Kasumi-1 (cell line): ENCODE measurements around the gene OR10V1.
"Not testable (repeated sequence)": the region's sequence is repeated elsewhere in the genome, so short reads cannot be mapped to it uniquely, and the experiment has no call there.

Experiments used
- DNase-seq, 2 experiments: peaks; one replicate each; lab custom pipeline; 2025; lab: John Stamatoyannopoulos, UW

Gene OR10V1

DNA sequence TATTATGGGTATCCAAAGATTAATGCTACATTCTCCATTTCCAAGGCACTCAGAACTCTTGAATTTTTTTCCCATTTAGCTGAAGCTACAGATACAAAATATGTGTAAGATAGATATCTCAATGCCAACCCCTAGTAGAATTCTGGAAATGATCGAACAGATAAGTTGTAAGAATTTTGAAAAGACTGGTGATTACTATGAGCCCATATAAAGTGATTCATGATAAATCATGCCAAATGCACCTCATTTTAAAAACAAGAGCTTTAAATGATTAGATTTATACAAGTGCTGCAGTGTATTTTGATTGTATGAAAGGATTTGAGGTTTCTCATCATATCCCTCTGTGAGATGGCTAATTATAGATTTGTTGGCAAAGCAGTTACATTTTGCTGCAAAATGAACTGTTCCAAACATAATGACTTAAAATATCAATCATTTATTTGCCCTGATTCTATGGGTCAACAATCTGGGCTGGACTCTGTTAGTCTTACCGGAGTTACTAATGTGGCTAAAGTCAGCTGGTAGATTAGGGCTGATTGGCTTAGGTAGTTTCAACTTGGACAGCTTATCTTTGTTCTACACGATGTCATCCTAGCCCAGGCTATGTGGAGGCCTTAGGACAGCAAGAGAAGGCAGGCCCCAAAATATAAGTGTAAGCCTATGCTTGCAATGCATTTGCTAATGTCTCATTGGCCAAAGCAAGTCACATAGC is 3.4 kb downstream of the OR10V1 start:
- DNase-seq, result no peak

GRCh38 chr11:59708537-59708936 is 5.1 kb downstream of the OR10V1 start:
- no peak for DNase-seq

GRCh38 chr11:59707371-59707770 is 6.3 kb downstream of the OR10V1 start:
- no peak for DNase-seq

- no peak for DNase-seq
Measured at GRCh38 chr11:59706518-59707285, 6.9 kb downstream of the OR10V1 start.

DNA sequence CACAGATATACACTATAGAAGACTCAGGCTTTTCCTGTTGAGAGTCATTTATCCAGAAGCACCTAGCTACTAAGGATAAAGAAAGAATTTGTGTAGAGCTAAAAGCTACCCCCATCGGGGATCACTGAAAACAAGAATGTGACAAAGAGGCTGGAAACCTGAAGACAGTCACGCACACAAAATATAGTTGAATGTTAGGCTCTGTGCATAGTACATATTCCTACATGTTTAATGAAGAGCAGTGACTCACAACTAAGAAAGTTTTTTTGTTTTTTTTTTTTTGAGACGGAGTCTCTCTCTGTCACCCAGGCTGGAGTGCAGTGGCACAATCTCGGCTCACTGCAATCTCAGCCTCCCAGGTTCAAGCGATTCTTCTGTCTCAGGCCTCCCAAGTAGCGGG is 8.4 kb downstream of the OR10V1 start:
- DNase-seq, result no peak

DNA sequence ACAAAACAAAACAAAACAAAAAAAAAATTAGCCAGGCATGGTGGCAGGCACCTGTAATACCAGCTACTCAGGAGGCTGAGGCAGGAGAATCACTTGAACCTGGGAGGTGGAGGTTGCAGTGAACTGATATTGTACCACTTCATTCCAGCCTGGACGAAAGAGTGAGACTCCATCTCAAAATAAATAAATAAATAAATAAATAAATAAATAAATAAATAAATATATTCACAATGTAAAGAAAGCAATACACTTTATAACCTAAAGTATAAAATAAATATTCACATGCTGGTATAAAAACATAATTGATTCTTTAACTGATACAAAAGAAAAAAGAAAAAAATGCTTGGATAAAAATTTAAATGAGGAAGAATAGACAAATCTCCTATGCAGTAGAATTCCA is 10.1 kb downstream of the OR10V1 start:
- not testable (repeated sequence) for DNase-seq

DNA sequence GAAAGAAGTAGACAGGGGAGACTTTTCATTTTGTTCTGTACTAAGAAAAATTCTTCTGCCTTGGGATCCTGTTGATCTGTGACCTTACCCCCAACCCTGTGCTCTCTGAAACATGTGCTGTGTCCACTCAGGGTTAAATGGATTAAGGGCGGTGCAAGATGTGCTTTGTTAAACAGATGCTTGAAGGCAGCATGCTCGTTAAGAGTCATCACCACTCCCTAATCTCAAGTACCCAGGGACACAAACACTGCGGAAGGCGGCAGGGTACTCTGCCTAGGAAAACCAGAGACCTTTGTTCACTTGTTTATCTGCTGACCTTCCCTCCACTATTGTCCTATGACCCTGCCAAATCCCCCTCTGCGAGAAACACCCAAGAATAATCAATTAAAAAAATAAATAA is 13.5 kb downstream of the OR10V1 start:
- not testable (repeated sequence) for DNase-seq

DNA sequence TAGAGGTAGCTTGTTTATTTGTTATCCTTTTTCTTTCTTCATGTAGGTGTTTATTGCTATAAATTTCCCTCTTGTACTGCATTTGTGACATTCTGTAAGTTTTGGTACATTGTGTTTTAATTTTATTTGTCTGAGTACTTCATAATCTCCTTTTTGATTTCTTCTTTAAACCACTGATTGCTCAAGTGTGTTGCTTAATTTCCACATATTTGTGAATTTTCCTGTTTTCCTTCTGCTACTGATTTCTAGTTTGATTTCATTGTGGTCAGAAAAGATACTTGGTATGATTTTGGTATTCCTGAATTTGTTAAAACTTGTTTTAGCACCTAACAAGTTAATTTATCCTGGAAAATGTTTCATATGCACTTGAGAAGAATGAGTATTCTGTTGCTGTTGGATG is 15.1 kb downstream of the OR10V1 start:
- DNase-seq, result no peak

DNA sequence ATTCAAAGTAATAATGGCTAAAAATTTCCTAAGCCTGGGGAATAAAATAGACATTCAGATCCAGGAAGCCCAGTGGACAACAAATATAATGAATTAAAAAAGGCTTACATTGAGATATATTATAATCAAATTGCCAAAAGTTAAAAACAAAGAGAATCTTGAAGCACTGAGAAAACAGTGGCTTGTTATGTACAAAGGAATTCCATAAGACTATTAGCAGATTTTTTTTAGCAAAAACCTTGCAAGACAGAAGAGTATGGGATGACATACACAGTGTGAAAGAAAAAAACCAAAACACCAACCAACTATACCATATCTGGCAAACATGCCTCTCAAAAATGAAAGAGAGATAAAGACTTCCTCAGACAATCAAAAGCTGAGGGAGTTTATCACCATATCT is 20.7 kb downstream of the OR10V1 start:
- no peak for DNase-seq

DNA sequence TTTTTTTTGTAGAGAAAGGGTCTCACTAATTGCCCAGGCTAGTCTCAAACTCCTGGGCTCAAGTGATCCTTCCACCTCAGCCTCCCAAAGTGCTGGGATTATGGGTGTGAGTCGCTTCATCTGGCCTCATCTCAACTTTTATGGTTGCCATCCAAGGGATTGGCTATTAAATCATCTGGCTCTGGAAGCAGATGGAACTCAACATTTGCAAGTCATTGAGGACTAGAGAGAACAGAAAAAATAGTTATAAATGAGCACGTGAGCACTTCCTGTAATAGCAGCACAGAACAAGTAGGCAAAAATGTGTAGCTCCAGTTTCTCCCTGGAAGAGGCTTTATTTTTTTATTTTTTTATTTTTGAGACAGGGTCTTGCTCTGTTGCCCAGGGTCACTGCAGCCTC is 22.5 kb downstream of the OR10V1 start:
- no peak for DNase-seq

DNA sequence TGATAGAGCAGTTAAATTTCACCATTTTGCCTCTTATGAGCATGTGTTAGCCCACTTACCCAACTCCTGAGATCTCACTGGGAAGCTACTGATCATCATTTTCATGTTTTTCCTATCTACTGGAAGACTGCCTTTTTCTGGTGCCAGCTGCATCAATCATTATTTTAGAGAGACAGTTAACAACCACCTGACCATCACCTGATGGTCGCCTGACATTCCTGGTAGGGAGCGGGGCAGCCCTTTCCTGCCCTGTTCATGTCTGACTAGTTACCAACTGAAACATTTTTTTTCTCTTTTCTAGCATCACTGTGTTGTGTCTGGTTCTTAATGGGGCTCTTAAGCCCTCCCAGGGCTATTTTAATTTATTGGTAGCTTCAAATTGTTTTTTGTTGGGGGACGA is 24.6 kb downstream of the OR10V1 start:
- no peak for DNase-seq

GRCh38 chr11:59681260-59681725 is 32.4 kb downstream of the OR10V1 start:
- not testable (repeated sequence) for DNase-seq

DNA sequence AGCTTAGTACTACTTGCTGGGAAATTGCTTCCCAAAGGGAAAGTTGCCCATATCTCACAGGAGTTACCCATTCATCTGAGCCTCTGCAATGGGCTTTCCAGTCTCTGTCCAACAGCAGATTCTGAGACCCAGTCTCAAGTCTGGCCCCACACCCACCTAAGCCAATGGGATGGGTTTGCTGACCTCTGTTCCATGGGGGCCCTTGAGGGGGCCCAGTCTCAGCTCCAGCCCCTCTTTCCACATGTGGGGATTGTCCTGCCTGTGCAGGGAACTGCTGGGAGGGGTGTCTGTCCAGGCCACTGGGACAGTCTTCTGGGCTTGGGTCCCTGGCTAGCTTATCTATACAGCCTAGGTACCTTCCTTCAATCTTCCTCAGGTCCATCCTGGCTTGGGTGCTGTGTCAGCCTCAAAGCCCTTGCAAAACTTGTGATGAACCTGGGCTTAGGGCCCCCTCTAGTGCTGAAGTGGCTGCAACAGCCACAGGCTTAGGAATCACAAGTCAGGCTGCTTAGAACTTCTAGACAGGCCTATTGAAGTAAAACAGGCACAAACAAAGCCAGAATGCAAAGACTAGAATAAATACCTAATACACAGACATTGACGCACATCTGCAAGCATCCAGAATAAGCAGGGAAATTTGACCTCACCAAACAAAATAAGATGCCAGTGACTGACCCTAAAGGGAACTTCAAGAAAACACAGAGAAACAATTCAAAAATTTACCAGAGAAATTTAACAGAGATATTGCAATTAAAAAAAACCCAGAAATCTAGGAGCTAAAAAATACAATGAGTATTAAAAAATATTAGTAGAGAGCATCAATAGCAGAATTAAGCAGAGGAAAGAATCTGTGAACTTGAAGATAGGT is 33.1 kb downstream of the OR10V1 start:
- DNase-seq, result peak; percentile 85 to 89

- DNase-seq, result no peak
Measured at GRCh38 chr11:59679347-59679746, 34.3 kb downstream of the OR10V1 start.

GRCh38 chr11:59678813-59679165 is 34.9 kb downstream of the OR10V1 start:
- DNase-seq, result no peak

DNA sequence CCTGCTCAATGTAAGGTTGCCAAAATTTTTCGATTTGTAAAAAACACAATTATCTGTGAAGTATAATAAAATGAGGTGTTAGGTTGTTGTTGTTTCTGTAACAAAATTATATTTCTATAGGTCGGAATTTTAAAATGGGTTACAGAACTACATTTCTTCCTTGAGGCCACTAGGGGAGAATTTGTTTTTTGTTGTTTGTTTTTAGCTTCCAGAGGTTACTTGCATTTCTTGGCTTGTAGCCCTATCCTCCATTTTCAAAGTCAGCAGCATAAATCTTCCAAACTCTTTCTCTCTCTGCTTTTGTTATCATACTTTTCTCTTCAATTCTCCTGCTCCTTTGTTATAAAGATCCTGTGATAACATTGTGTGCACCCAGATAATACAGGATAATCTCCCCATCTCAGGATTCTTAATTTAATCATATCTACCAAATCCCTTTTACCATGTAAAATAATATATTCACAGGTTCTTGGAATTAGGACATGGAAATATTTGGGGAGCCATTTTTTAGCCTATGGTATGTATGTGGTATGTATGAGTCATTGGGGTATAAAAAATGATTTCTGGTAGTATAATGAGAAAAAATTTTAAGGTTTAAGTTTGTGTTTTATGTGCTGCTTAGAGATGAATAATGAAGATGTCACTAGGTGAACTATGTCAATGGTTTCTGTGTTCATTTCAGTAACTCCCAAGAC is 35.4 kb downstream of the OR10V1 start:
- peak; percentile 7 to 30 for DNase-seq

DNA sequence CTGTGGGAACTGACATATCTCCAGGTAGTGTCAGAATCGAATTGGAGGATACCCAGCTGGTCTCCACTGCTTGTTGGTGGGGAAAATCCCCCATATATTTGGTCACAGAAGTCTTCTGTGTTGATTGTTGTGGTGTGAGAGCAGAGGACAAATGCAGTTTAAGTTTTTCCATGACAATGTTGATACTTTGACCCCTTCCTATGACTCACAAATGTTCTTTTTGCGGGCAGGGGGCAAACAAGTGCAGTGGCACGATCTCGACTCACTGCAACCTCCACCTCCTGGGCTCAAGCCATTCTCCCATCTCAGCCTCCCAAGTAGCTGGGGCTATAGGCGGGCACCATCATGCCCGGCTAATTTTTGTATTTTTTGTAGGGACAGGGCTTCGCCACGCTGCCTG is 37.4 kb downstream of the OR10V1 start:
- DNase-seq, result no peak

DNA sequence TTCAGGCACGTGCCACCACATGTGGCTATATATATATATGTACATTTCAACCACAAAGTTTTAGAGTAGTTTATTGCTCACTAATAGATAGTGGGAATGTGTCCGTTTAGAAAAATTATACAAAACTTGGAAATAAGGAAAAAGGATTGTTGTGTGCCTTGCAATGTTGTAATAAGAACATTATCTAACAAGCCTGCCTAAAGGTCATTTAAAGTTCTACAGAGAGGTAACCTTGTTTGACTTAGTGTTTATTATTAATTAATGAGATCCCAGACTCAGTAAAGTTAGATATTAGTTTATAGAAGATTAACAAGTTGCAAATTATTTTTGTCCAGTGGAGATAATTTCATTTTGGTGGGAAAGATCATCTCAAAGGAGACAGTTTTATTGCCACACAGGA is 39.4 kb downstream of the OR10V1 start:
- no peak for DNase-seq

GRCh38 chr11:59673291-59673690 is 40.4 kb downstream of the OR10V1 start:
- no peak for DNase-seq

DNA sequence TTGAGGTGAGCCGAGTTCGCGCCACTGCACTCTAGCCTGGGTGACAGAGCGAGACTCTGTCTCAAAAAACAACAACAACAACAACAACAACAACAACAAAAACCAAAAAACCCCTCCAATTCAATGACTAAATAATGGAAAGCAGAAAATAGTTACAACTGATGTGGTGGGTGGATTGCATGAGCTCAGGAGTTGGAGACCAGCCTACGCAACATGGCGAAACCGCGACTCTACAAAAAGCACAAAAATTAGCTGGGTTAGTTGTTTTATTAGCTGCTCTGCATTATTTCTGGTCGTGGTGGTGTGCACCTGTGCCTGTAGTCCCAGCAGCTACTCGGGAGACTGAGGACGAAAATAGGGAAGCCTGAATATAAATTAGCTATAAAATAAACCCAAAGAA is 42.2 kb downstream of the OR10V1 start:
- no peak for DNase-seq

DNA sequence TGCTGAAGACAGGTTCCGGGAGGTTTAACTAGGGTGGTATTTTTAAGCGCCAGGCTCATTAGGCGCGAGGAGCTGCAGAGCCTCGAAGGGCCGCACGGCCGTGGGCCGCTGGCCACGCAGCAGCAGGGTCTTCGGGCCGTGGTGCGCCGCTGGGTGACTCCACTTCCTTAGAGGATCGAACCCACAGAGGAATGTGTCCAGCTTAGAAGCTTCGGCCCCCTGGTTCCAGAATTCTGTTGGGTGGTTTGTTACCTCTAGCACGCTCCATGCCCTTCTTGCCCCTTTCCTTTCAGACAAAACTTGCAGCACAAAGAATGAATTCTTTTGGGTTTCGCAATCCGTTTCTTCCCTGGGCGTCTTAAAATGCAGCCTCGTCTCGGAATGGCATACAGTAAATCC is 44.0 kb downstream of the OR10V1 start:
- no peak for DNase-seq
